IMR-90 (cell line): Measurements from ENCODE around the gene TBX15. TPM values are rescaled to one million over a fixed set of nuclear protein-coding genes. Genes with fewer than 3 reads are reported as not detected.

Experiments used
- ATAC-seq: fragments of 200-7000 bp; cut with Tn5 transposase; 2 replicates; pipeline ENCODE4 v1.9.1; 2020; ENCODE audit warnings: low read depth, mild to moderate bottlenecking, moderate library complexity
- BruUV-seq: library from RNA; stranded (reverse); fragments of 400-500 nt; replicated peaks from 2 replicates; lab custom pipeline; 2021; lab: Mats Ljungman, UMichigan
- CTCF ChIA-PET: fragments of 300-600 bp; formaldehyde crosslinking; extraction: SDS; loops from one replicate; lab custom pipeline; 2021; ENCODE audit warnings: antibody characterized with exemption; lab: Yijun Ruan, JAX
- POLR2A ChIA-PET: fragments of 300-600 bp; sonication (Branson Sonifier 250); formaldehyde crosslinking; loops from one replicate; lab custom pipeline; 2022; ENCODE audit warnings: antibody characterized with exemption; ENCODE audit not compliant: unreplicated experiment; lab: Charles Lee
- DNase-seq: peaks from one replicate; pipeline ENCODE4 v3.0.0; 2013
- H2AFZ ChIP-seq: replicated peaks from 2 replicates; pipeline ENCODE3; 2013; ENCODE audit warnings: low read length, mild to moderate bottlenecking; ENCODE audit not compliant: poor library complexity
- H2AK5ac ChIP-seq: 2 replicates; pipeline ENCODE4 v1.6.1; 2013; ENCODE audit warnings: low read depth, low read length, inconsistent platforms
- H2AK9ac ChIP-seq: replicated peaks from 2 replicates; pipeline ENCODE3; 2013; ENCODE audit warnings: mild to moderate bottlenecking, low read depth, low read length, moderate library complexity; ENCODE audit not compliant: poor library complexity
- H2BK120ac ChIP-seq: 2 replicates; pipeline ENCODE4 v1.6.1; 2013; ENCODE audit warnings: low read depth, low read length, inconsistent platforms
- H2BK15ac ChIP-seq: 3 replicates; pipeline ENCODE4 v1.6.1; 2013; ENCODE audit warnings: low read depth, low read length, inconsistent platforms
- H2BK20ac ChIP-seq: 2 replicates; pipeline ENCODE4 v1.6.1; 2013; ENCODE audit warnings: low read depth, mild to moderate bottlenecking, inconsistent platforms, low read length, moderate library complexity
- H2BK5ac ChIP-seq: 2 replicates; pipeline ENCODE4 v1.6.1; 2013; ENCODE audit warnings: mild to moderate bottlenecking, low read depth, low read length, inconsistent platforms; ENCODE audit not compliant: poor library complexity, severe bottlenecking
- H3K14ac ChIP-seq: replicated peaks from 2 replicates; pipeline ENCODE4 v1.6.1; 2013; ENCODE audit warnings: low read depth, low read length, inconsistent platforms
- H3K18ac ChIP-seq: 2 replicates; pipeline ENCODE4 v1.6.1; 2013; ENCODE audit warnings: low read depth, low read length, control low read depth
- H3K23ac ChIP-seq: 2 replicates; pipeline ENCODE4 v1.6.1; 2013; ENCODE audit warnings: low read depth, low read length, inconsistent platforms
- H3K27ac ChIP-seq: 2 replicates; pipeline ENCODE4 v1.5.1; 2013; ENCODE audit warnings: mild to moderate bottlenecking, control low read depth, low read length; ENCODE audit not compliant: insufficient read depth
- H3K27me3 ChIP-seq: 2 replicates; pipeline ENCODE4 v1.6.1; 2013; ENCODE audit warnings: low read length; ENCODE audit not compliant: control insufficient read depth, insufficient read depth
- H3K36me3 ChIP-seq: 2 replicates; pipeline ENCODE4 v1.6.1; 2013; ENCODE audit warnings: low read length, mixed read lengths; ENCODE audit not compliant: control insufficient read depth, insufficient read depth
- H3K4ac ChIP-seq: 2 replicates; pipeline ENCODE4 v1.6.1; 2013; ENCODE audit warnings: low read depth, low read length, inconsistent platforms
- H3K4me1 ChIP-seq: 2 replicates; pipeline ENCODE4 v1.6.1; 2013; ENCODE audit warnings: low read length, mixed read lengths; ENCODE audit not compliant: control insufficient read depth, insufficient read depth
- H3K4me2 ChIP-seq: 2 replicates; pipeline ENCODE4 v1.6.1; 2013; ENCODE audit warnings: low read depth, mild to moderate bottlenecking, control low read depth, low read length, moderate library complexity
- H3K4me3 ChIP-seq: 2 replicates; pipeline ENCODE4 v1.5.1; 2013; ENCODE audit warnings: low read depth, mild to moderate bottlenecking, control low read depth, low read length, moderate library complexity; ENCODE audit not compliant: insufficient read depth
- H3K56ac ChIP-seq: 2 replicates; pipeline ENCODE4 v1.6.1; 2013; ENCODE audit warnings: low read length, inconsistent platforms; ENCODE audit not compliant: insufficient read depth; ENCODE audit errors: extremely low read depth
- H3K79me1 ChIP-seq, 2 experiments: 2 replicates each; pipeline ENCODE4 v1.6.1; 2013; ENCODE audit warnings: low read length in 2 of 2, inconsistent platforms in 1 of 2, low read depth in 1 of 2
- H3K9ac ChIP-seq: 2 replicates; pipeline ENCODE4 v1.6.1; 2013; ENCODE audit warnings: low read depth, low read length, control low read depth
- H3K9me1 ChIP-seq: 2 replicates; pipeline ENCODE4 v1.6.1; 2013; ENCODE audit warnings: low read length, inconsistent platforms; ENCODE audit not compliant: insufficient read depth
- H3K9me3 ChIP-seq: 2 replicates; pipeline ENCODE4 v1.6.1; 2013; ENCODE audit warnings: low read length; ENCODE audit not compliant: control insufficient read depth, insufficient read depth
- H4K20me1 ChIP-seq: 2 replicates; pipeline ENCODE4 v1.6.1; 2013; ENCODE audit warnings: low read length, inconsistent platforms; ENCODE audit not compliant: insufficient read depth
- H4K5ac ChIP-seq: 2 replicates; pipeline ENCODE4 v1.6.1; 2013; ENCODE audit warnings: mild to moderate bottlenecking, low read depth, low read length, control low read depth
- H4K8ac ChIP-seq, 2 experiments: 2 replicates each; pipeline ENCODE4 v1.6.1; 2013; ENCODE audit warnings: low read depth in 2 of 2, low read length in 2 of 2, control low read depth in 1 of 2, inconsistent platforms in 1 of 2
- H4K91ac ChIP-seq: 2 replicates; pipeline ENCODE4 v1.6.1; 2013; ENCODE audit warnings: low read depth, low read length, inconsistent platforms; ENCODE audit not compliant: insufficient read depth
- CHD1 ChIP-seq: IDR thresholded peaks from 2 replicates; pipeline ENCODE4 v1.6.1; 2012; ENCODE audit warnings: low read depth, low read length, improper control_type of control experiment
- ELK1 ChIP-seq: fragments of 150-350 bp; IDR thresholded peaks from 2 replicates; pipeline ENCODE4 v1.6.1; 2016; ENCODE audit warnings: low read depth, mild to moderate bottlenecking, low read length, moderate library complexity, borderline replicate concordance
- MAFK ChIP-seq: IDR thresholded peaks from 2 replicates; pipeline ENCODE4 v1.6.1; 2012; ENCODE audit warnings: low read depth, low read length, improper control_type of control experiment
- SMC3 ChIP-seq: fragments of 150-350 bp; IDR thresholded peaks from 2 replicates; pipeline ENCODE4 v1.6.1; 2016; ENCODE audit warnings: low read depth, mild to moderate bottlenecking, antibody characterized with exemption, low read length, moderate library complexity
- WGBS, 2 experiments: methylation state at CpG; one replicate each; pipeline versions ENCODE4 v1.1.5 to v1.1.7; 2013; ENCODE audit warnings: missing lambda C conversion rate in 2 of 2; ENCODE audit not compliant: insufficient read length in 1 of 2; ENCODE audit errors: extremely low coverage in 2 of 2; 5-methylcytosine and 5-hydroxymethylcytosine counted together
- dilution Hi-C: fragments of 300-500 bp; cut with HindIII; formaldehyde crosslinking; loops from one replicate; pipeline ENCODE4 v1.14.3; 2018; ENCODE audit warnings: low sequenced_read_pairs; ENCODE audit not compliant: unreplicated experiment
- in situ Hi-C: fragments of 300-500 bp; cut with MboI; formaldehyde crosslinking; loops from 3 replicates; pipeline ENCODE4 v1.14.3; 2019; ENCODE audit warnings: low sequenced_read_pairs, inconsistent platforms, mixed read lengths
- intact Hi-C: fragments of 100-400 bp; cut with micrococcal nuclease; formaldehyde crosslinking; loops from 2 replicates; pipeline ENCODE4 v1.10.0; 2022
- polyA plus RNA-seq, 3 experiments: library from polyadenylated mRNA; depleted of rRNA; stranded (reverse); fragments of >200 nt; gene quantifications; 2 replicates each; pipeline ENCODE4 v1.2.3, GENCODE V29; 2012; ENCODE audit warnings: low replicate concordance in 1 of 3
- total RNA-seq: library from RNA; depleted of rRNA; stranded (reverse); fragments of >200 nt; gene quantifications from 2 replicates; pipeline ENCODE4 v1.2.3, GENCODE V29; 2012

Gene TBX15
- total and polyA plus RNA-seq, 2 of the 4 experiments (the other 2 are of a cell fraction), result not detected

GRCh38 chr1:118961156-118961555 is 27.0 kb downstream of the TBX15 start:
- Histone ChIP-seq H3K36me3 (no peaks in the 10 kb centered on the region), H3K4me1 (no peaks in the 10 kb centered on the region), H2BK120ac (no peak overlapping the region), H2AFZ (no peak overlapping the region), H3K4me3 (no peak overlapping the region), H3K4me2 (no peak overlapping the region), H3K79me1 (no peaks in the 10 kb centered on the region), H3K27ac (no peak overlapping the region), H3K9ac (no peak overlapping the region), H3K18ac (no peak overlapping the region), H3K9me1 (no peaks in the 10 kb centered on the region), H3K9me3 (no peaks in the 10 kb centered on the region), H4K91ac (no peak overlapping the region), H3K4ac (no peak overlapping the region), H3K23ac (no peak overlapping the region), H2BK5ac (no peak overlapping the region), H4K5ac (no peak overlapping the region), H3K14ac (no peak overlapping the region), H2BK15ac (no peak overlapping the region), H4K8ac (no peak overlapping the region), H3K56ac (no peak overlapping the region), H2AK5ac (no peak overlapping the region), H3K27me3 (no peaks in the 10 kb centered on the region), H2BK20ac (no peak overlapping the region), H4K20me1 (no peaks in the 10 kb centered on the region), H2AK9ac (no peak overlapping the region)
- no peak for ATAC-seq
- TF ChIP-seq ELK1 (no peak), MAFK (no peak), CHD1 (no peak), SMC3 (no peak)
- no TSS peak for BruUV-seq
- no CpG with 5 or more reads among the region's 2 CpGs for WGBS, 2 experiments
- POLR2A ChIA-PET, result no interaction called here
- CTCF ChIA-PET, result no interaction called here
- dilution Hi-C loops (no loop called here), in situ Hi-C loops (no loop called here), intact Hi-C loops (no loop called here)
- no peak for DNase-seq
